Choroid plexus epithelial cell (primary cell): ENCODE results near the gene PARD6G.
"Not testable (repeated sequence)": the region's sequence is repeated elsewhere in the genome, so short reads cannot be mapped to it uniquely, and the experiment has no call there.

Source experiments
- DNase-seq: peaks from one replicate; pipeline ENCODE4 v3.0.0-alpha.2; 2010; ENCODE audit warnings: low read depth
- H3K4me3 ChIP-seq: 2 replicates; pipeline ENCODE4 v1.5.1; 2011; ENCODE audit warnings: low read depth, mild to moderate bottlenecking, control low read depth, low read length, moderate library complexity
- CTCF ChIP-seq: conservative IDR thresholded peaks from 2 replicates; pipeline ENCODE4 v1.5.1; 2011; ENCODE audit warnings: low read depth, mild to moderate bottlenecking, control low read depth, inconsistent platforms, low read length, moderate library complexity

Gene PARD6G

GRCh38 chr18:80167331-80167730 lies 80.0 kb downstream of the PARD6G start:
- H3K4me3 ChIP-seq, result no peak overlapping the region
- DNase-seq, result no peak
- no peak for TF ChIP-seq CTCF

- no peak overlapping the region for H3K4me3 ChIP-seq
- DNase-seq, result no peak
- no peak for TF ChIP-seq CTCF
These were observed 80.6 kb downstream of the PARD6G start for GRCh38 chr18:80166725-80167124.

- TF ChIP-seq CTCF, result no peak
- no peak for DNase-seq
- H3K4me3 ChIP-seq, result no peak overlapping the region
These were observed 81.1 kb downstream of the PARD6G start for GRCh38 chr18:80166240-80166639.

GRCh38 chr18:80164727-80165355 lies 82.5 kb downstream of the PARD6G start:
- DNase-seq, H3K4me3 ChIP-seq: not testable (repeated sequence)

- no peak overlapping the region for H3K4me3 ChIP-seq
- TF ChIP-seq CTCF, result no peak
These were observed 84.1 kb downstream of the PARD6G start for GRCh38 chr18:80163183-80163582.

GRCh38 chr18:80161781-80162417 lies 85.4 kb downstream of the PARD6G start:
- no peak for DNase-seq
- no peak for TF ChIP-seq CTCF
- H3K4me3 ChIP-seq, result no peak overlapping the region

More at GRCh38 chr18:80163183-80163582, 84.1 kb downstream of the PARD6G start:
- no peak for DNase-seq

GRCh38 chr18:80159713-80160636 lies 87.3 kb downstream of the PARD6G start:
- DNase-seq, result peak; percentile 17
- peak; percentile 44 for TF ChIP-seq CTCF

More at GRCh38 chr18:80159713-80160636, 87.3 kb downstream of the PARD6G start:
- H3K4me3 ChIP-seq, result no peak overlapping the region
